Measurements from ENCODE around the gene SHKBP1. TPM values are rescaled to one million over a fixed set of nuclear protein-coding genes. Genes with fewer than 3 reads are reported as not detected.
"Not testable (repeated sequence)": the region's sequence is repeated elsewhere in the genome, so short reads cannot be mapped to it uniquely, and the experiment has no call there.

The SHKBP1 gene
- total RNA-seq, 3 donors from 2014 or later, result 80.1 to 86.1 (median 84.8) TPM

- ATAC-seq, result no peak
- H3K36me3 Mint-ChIP-seq (ENCODE audit: insufficient read depth), result peaks cover 29% of the 10 kb centered on the region
- no peaks in the 10 kb centered on the region for H3K9me3 Mint-ChIP-seq
- no peak overlapping the region for H3K4me3 Mint-ChIP-seq
- H3K4me1 Mint-ChIP-seq (ENCODE audit: low read depth), result peaks cover 3% of the 10 kb centered on the region
- no peak for DNase-seq
- no peaks in the 10 kb centered on the region for H3K27me3 Mint-ChIP-seq (ENCODE audit: low read depth)
Observed at GRCh38 chr19:40585982-40586422, 9.3 kb downstream of the SHKBP1 start.

DNA sequence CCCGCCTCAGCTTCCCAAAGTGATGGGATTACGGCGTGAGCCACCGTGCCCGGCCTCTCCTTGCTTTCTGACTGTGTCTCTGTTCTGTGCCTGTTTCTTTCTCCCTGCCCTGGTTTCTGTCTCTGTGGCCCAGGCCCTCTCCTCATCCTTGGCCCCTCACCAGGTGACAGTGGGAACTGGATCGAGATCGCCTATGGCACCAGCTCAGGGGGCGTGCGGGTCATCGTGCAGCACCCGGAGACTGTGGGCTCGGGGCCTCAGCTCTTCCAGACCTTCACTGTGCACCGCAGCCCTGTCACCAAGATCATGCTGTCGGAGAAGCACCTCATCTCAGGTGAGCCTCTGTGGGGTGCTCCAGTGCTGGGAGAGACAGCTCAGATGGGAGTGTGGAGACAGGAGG, 9.9 kb downstream of the SHKBP1 start:
- no peak for ATAC-seq
- no peaks in the 10 kb centered on the region for H3K27me3 Mint-ChIP-seq (ENCODE audit: low read depth)
- no peaks in the 10 kb centered on the region for H3K9me3 Mint-ChIP-seq
- H3K4me1 Mint-ChIP-seq (ENCODE audit: low read depth), result peaks cover 3% of the 10 kb centered on the region
- no peak for DNase-seq
- H3K36me3 Mint-ChIP-seq (ENCODE audit: insufficient read depth), result peaks cover 28% of the 10 kb centered on the region
- no peak overlapping the region for H3K4me3 Mint-ChIP-seq

DNA sequence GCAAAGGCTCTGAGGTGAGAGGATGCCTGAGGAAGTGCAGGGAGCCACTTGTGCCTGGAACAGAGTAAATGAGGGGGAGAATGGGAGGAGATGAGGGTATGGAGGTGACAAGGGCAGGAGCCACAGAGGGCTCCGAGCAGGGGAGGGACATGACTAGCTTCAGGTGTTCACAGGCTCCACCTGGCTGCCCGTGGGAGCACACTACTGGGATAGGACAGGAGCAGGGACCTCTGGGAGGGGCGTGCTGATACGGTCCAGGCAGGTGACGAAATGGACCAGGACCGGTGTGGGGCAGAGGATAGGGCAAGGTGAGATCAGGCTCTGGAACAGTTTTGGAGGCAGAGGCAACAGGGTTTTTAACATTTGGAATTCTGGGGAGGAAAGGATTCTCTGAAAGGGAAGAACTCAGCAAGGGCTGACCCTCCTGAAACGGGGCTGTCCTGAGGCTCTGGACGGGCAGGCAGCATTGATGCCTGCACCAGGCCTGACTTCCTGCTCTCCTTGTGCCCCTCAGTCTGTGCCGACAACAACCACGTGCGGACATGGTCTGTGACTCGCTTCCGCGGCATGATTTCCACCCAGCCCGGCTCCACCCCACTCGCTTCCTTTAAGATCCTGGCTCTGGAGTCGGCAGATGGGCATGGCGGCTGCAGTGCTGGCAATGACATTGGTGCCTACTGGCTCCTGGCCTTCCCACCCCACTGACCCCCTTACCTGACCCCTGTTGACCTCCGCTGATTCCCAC, 11.6 kb downstream of the SHKBP1 start:
- Mint-ChIP-seq H3K4me1 (ENCODE audit: low read depth) (peaks cover 3% of the 10 kb centered on the region), H3K4me3 (no peak overlapping the region), H3K27me3 (ENCODE audit: low read depth) (no peaks in the 10 kb centered on the region), H3K36me3 (ENCODE audit: insufficient read depth) (peaks cover 20% of the 10 kb centered on the region), H3K9me3 (no peaks in the 10 kb centered on the region)
- ATAC-seq, result no peak
- DNase-seq, result no peak

DNA sequence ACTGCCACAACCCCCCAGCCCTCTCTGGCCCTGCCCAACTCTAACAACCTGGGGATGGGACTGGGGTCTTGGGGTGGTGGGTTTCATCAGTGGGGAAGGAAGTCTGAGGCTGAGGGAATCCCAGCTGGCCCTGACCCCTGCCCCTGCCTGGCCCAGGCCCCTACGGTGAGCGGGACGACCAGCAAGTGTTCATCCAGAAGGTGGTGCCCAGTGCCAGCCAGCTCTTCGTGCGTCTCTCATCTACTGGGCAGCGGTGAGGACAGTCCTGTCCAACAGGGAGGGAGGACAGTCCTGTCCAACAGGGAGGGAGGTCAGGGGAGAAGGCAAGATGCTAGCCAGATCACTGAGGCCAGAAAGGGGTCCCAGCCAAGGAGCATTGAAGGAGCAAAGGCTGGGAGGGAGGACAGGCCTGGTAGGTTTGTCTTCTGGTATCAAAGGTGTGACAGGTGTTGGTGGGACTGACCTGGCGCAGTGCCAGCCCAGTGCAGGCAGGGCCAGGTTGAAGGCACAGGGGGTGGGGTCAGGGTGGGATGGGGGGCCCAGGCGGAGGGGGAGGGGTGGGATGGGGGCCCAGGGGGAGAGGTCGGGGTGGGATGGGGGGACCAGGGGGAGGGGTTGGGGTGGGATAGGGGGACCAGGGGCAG, 12.4 kb downstream of the SHKBP1 start:
- Mint-ChIP-seq H3K4me3 (no peak overlapping the region), H3K36me3 (ENCODE audit: insufficient read depth) (peaks cover 20% of the 10 kb centered on the region), H3K9me3 (no peaks in the 10 kb centered on the region), H3K4me1 (ENCODE audit: low read depth) (peaks cover 4% of the 10 kb centered on the region), H3K27me3 (ENCODE audit: low read depth) (no peaks in the 10 kb centered on the region)
- no peak for ATAC-seq
- DNase-seq, result no peak

- Mint-ChIP-seq H3K27me3 (ENCODE audit: low read depth) (no peaks in the 10 kb centered on the region), H3K9me3 (no peaks in the 10 kb centered on the region), H3K4me1 (ENCODE audit: low read depth) (peaks cover 12% of the 10 kb centered on the region), H3K4me3 (no peak overlapping the region), H3K36me3 (ENCODE audit: insufficient read depth) (peaks cover 20% of the 10 kb centered on the region)
- no peak for ATAC-seq
- DNase-seq, result no peak
Observed at GRCh38 chr19:40589591-40590429, 13.1 kb downstream of the SHKBP1 start.

- no peak overlapping the region for H3K4me3 Mint-ChIP-seq
- H3K27me3 Mint-ChIP-seq (ENCODE audit: low read depth), result no peaks in the 10 kb centered on the region
- H3K36me3 Mint-ChIP-seq (ENCODE audit: insufficient read depth), result peaks cover 20% of the 10 kb centered on the region
- peaks cover 14% of the 10 kb centered on the region for H3K4me1 Mint-ChIP-seq (ENCODE audit: low read depth)
- no peak for ATAC-seq
- DNase-seq, result no peak
- no peaks in the 10 kb centered on the region for H3K9me3 Mint-ChIP-seq
Observed at GRCh38 chr19:40590464-40591265, 14.0 kb downstream of the SHKBP1 start.

- Mint-ChIP-seq H3K36me3 (ENCODE audit: insufficient read depth) (peaks cover 12% of the 10 kb centered on the region), H3K4me1 (ENCODE audit: low read depth) (peaks cover 14% of the 10 kb centered on the region)
- H3K9me3 Mint-ChIP-seq; H3K27me3 Mint-ChIP-seq (ENCODE audit: low read depth); ATAC-seq; H3K4me3 Mint-ChIP-seq; DNase-seq: not testable (repeated sequence)
Observed at GRCh38 chr19:40591724-40592123, 15.1 kb downstream of the SHKBP1 start.

- H3K4me1 Mint-ChIP-seq (ENCODE audit: low read depth), result peaks cover 14% of the 10 kb centered on the region
- DNase-seq (no peak), ATAC-seq (peak; percentile 55 to 57)
- no peaks in the 10 kb centered on the region for H3K9me3 Mint-ChIP-seq
- H3K27me3 Mint-ChIP-seq (ENCODE audit: low read depth), result peaks cover 6% of the 10 kb centered on the region
- peaks cover 8% of the 10 kb centered on the region for H3K36me3 Mint-ChIP-seq (ENCODE audit: insufficient read depth)
- no peak overlapping the region for H3K4me3 Mint-ChIP-seq
Observed at GRCh38 chr19:40592170-40592569, 15.5 kb downstream of the SHKBP1 start.

- Mint-ChIP-seq H3K4me1 (ENCODE audit: low read depth) (peaks cover 29% of the 10 kb centered on the region), H3K9me3 (no peaks in the 10 kb centered on the region), H3K27me3 (ENCODE audit: low read depth) (peaks cover 21% of the 10 kb centered on the region), H3K4me3 (no peak overlapping the region), H3K36me3 (ENCODE audit: insufficient read depth) (peaks cover 3% of the 10 kb centered on the region)
- no peak for ATAC-seq
- no peak for DNase-seq
Observed at GRCh38 chr19:40594255-40594654, 17.6 kb downstream of the SHKBP1 start.

DNA sequence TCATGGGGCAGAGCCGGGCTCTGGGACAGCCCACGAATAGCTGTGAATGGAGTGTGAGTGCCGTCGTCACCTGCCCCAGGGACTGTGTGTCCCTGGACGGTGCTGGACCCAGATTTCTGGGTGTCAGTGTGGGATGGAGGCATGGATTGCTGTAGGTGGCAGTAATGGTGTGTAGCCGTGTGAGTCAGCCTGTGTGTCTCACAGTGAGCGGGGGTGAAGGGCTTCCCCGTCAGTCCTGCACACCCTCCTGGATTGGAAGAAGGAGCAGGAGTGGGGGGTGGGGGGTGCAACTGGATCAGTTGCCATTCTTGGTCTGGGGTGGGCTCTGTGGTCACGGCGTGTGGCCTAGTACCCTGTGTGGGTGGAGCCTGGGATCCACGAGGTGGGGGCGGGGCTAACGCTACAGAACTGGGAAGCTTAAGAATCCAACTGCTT, 18.0 kb downstream of the SHKBP1 start:
- DNase-seq (no peak), ATAC-seq (peak; percentile 23 to 31)
- no peak overlapping the region for H3K4me3 Mint-ChIP-seq
- H3K27me3 Mint-ChIP-seq (ENCODE audit: low read depth), result peaks cover 25% of the 10 kb centered on the region
- peaks cover 33% of the 10 kb centered on the region for H3K4me1 Mint-ChIP-seq (ENCODE audit: low read depth)
- H3K9me3 Mint-ChIP-seq, result no peaks in the 10 kb centered on the region
- H3K36me3 Mint-ChIP-seq (ENCODE audit: insufficient read depth), result peaks cover 3% of the 10 kb centered on the region

GRCh38 chr19:40596608-40597328, 20.1 kb downstream of the SHKBP1 start:
- Mint-ChIP-seq H3K4me3 (no peak overlapping the region), H3K27me3 (ENCODE audit: low read depth) (peaks cover 36% of the 10 kb centered on the region), H3K36me3 (ENCODE audit: insufficient read depth) (no peaks in the 10 kb centered on the region), H3K4me1 (ENCODE audit: low read depth) (peaks cover 44% of the 10 kb centered on the region), H3K9me3 (no peaks in the 10 kb centered on the region)
- DNase-seq (no peak), ATAC-seq (no peak)

GRCh38 chr19:40597329-40597838, 20.7 kb downstream of the SHKBP1 start:
- H3K9me3 Mint-ChIP-seq, result no peaks in the 10 kb centered on the region
- no peak for DNase-seq
- H3K27me3 Mint-ChIP-seq (ENCODE audit: low read depth), result peaks cover 37% of the 10 kb centered on the region
- H3K4me1 Mint-ChIP-seq (ENCODE audit: low read depth), result peaks cover 47% of the 10 kb centered on the region
- H3K36me3 Mint-ChIP-seq (ENCODE audit: insufficient read depth), result no peaks in the 10 kb centered on the region
- ATAC-seq, result no peak
- H3K4me3 Mint-ChIP-seq, result peak overlapping the region; percentile 48
